ENCODE data around the gene RAF1. TPM values are rescaled to one million over a fixed set of nuclear protein-coding genes. Genes with fewer than 3 reads are reported as not detected.
A peak's percentile ranks its signal among the peaks of the same experiment; 100 is the strongest.

Gene RAF1
- total and polyA plus RNA-seq, 2 of the 13 experiments (the other 11 are each of a cell fraction or from before 2014, with no cell fraction given), result 72.2 to 91.4 TPM

DNA sequence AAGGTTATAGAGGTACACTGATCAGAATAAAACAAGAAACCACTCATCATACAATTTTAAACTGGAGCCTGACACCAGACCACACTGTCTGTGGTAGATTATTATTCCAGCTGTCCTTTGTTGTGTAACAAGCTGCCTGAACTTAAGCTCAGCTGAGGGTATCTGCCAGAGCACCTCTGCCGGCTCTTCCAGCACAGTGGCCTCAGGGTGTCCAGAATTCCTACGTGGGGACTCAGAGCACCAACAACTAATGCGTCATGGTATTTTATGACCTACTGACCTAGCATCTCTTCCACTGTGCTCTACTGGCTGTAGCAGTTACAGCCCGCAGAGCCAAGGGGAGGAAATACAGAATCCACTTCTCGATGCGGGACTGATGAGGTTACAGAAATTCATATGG is 15.6 kb upstream of the RAF1 start (continued):
- TF ChIP-seq, protein P1, sequence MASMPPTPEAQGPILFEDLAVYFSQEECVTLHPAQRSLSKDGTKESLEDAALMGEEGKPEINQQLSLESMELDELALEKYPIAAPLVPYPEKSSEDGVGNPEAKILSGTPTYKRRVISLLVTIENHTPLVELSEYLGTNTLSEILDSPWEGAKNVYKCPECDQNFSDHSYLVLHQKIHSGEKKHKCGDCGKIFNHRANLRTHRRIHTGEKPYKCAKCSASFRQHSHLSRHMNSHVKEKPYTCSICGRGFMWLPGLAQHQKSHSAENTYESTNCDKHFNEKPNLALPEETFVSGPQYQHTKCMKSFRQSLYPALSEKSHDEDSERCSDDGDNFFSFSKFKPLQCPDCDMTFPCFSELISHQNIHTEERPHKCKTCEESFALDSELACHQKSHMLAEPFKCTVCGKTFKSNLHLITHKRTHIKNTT (CRISPR knock-in tag; IDR thresholded peaks at IDR 0.05), result no peak
- no peak for TF ChIP-seq FOXM1 (CRISPR knock-in tag; IDR thresholded peaks at IDR 0.05)
- TF ChIP-seq ZKSCAN5 (CRISPR knock-in tag; IDR thresholded peaks at IDR 0.05), result no peak
- TF ChIP-seq ZFP62 (CRISPR knock-in tag; IDR thresholded peaks at IDR 0.05), result no peak
- TF ChIP-seq ZNF772 (CRISPR knock-in tag; IDR thresholded peaks at IDR 0.05), result no peak
- TF ChIP-seq, protein P2, sequence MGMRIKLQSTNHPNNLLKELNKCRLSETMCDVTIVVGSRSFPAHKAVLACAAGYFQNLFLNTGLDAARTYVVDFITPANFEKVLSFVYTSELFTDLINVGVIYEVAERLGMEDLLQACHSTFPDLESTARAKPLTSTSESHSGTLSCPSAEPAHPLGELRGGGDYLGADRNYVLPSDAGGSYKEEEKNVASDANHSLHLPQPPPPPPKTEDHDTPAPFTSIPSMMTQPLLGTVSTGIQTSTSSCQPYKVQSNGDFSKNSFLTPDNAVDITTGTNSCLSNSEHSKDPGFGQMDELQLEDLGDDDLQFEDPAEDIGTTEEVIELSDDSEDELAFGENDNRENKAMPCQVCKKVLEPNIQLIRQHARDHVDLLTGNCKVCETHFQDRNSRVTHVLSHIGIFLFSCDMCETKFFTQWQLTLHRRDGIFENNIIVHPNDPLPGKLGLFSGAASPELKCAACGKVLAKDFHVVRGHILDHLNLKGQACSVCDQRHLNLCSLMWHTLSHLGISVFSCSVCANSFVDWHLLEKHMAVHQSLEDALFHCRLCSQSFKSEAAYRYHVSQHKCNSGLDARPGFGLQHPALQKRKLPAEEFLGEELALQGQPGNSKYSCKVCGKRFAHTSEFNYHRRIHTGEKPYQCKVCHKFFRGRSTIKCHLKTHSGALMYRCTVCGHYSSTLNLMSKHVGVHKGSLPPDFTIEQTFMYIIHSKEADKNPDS (CRISPR knock-in tag; IDR thresholded peaks at IDR 0.05), result no peak
- TF ChIP-seq KAT7 (CRISPR knock-in tag; IDR thresholded peaks at IDR 0.05; ENCODE audit: borderline replicate concordance), result no peak
- TF ChIP-seq, protein P3, sequence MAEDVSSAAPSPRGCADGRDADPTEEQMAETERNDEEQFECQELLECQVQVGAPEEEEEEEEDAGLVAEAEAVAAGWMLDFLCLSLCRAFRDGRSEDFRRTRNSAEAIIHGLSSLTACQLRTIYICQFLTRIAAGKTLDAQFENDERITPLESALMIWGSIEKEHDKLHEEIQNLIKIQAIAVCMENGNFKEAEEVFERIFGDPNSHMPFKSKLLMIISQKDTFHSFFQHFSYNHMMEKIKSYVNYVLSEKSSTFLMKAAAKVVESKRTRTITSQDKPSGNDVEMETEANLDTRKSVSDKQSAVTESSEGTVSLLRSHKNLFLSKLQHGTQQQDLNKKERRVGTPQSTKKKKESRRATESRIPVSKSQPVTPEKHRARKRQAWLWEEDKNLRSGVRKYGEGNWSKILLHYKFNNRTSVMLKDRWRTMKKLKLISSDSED (CRISPR knock-in tag; IDR thresholded peaks at IDR 0.05), result no peak
- no peak for TF ChIP-seq ZNF44 (CRISPR knock-in tag; IDR thresholded peaks at IDR 0.05)
- TF ChIP-seq RNF2 (conservative IDR thresholded peaks at IDR 0.05; ENCODE audit: low read depth), result no peak
- TF ChIP-seq RAD51 (IDR thresholded peaks at IDR 0.05; ENCODE audit: borderline replicate concordance), result no peak
- TF ChIP-seq IKZF1 (IDR thresholded peaks at IDR 0.05), result no peak
- TF ChIP-seq, protein P4, sequence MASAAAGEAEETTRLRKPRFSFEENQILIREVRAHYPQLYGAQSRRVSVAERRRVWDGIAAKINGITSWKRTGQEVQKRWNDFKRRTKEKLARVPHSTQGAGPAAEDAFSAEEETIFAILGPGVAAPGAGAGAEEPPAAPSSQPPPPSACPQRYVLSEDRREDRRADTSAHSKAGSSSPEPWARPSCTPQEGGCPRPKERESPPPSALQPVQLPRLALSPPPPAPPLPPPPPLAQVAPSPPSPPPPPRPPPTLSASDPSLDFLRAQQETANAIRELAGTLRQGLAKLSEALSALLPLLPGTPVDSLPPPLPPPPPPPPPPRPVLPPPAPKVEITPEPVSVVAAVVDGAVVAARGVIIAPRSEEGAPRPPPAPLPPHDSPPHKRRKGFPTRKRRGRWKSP (CRISPR knock-in tag; IDR thresholded peaks at IDR 0.05), result no peak
- TF ChIP-seq PHF5A (CRISPR knock-in tag; IDR thresholded peaks at IDR 0.05; ENCODE audit: low read depth, unreplicated experiment), result no peak
- no peak for TF ChIP-seq ZNF644 (CRISPR knock-in tag; IDR thresholded peaks at IDR 0.05; ENCODE audit: low read depth)
- TF ChIP-seq, protein P5, sequence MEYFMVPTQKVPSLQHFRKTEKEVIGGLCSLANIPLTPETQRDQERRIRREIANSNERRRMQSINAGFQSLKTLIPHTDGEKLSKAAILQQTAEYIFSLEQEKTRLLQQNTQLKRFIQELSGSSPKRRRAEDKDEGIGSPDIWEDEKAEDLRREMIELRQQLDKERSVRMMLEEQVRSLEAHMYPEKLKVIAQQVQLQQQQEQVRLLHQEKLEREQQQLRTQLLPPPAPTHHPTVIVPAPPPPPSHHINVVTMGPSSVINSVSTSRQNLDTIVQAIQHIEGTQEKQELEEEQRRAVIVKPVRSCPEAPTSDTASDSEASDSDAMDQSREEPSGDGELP (IDR thresholded peaks at IDR 0.05; ENCODE audit: borderline replicate concordance, low read depth), result peak; percentile 54; the same call in 1 of the 2 replicates
- no peak for TF ChIP-seq SMAD3 (CRISPR knock-in tag; IDR thresholded peaks at IDR 0.05)
- no peak for TF ChIP-seq ZSCAN22 (CRISPR knock-in tag; IDR thresholded peaks at IDR 0.05)
- peak; percentile 37 to 53; a peak in 2 of 4 replicates for TF ChIP-seq NR2F1 (CRISPR knock-in tag; IDR thresholded peaks at IDR 0.05)
- TF ChIP-seq DPF2 (CRISPR knock-in tag; IDR thresholded peaks at IDR 0.05; ENCODE audit: borderline replicate concordance, low read depth), result no peak
- TF ChIP-seq ZNF788 (CRISPR knock-in tag; IDR thresholded peaks at IDR 0.05; ENCODE audit: borderline replicate concordance), result no peak
- TF ChIP-seq ZZZ3 (CRISPR knock-in tag; IDR thresholded peaks at IDR 0.05; ENCODE audit: borderline replicate concordance), result no peak
- TF ChIP-seq CREB1 (IDR thresholded peaks at IDR 0.05), result peak; percentile 9; the same call in 1 of the 2 replicates
- TF ChIP-seq CREB1 (CRISPR knock-in tag; IDR thresholded peaks at IDR 0.05), result no peak
- TF ChIP-seq, protein P6, sequence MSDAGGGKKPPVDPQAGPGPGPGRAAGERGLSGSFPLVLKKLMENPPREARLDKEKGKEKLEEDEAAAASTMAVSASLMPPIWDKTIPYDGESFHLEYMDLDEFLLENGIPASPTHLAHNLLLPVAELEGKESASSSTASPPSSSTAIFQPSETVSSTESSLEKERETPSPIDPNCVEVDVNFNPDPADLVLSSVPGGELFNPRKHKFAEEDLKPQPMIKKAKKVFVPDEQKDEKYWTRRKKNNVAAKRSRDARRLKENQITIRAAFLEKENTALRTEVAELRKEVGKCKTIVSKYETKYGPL (CRISPR knock-in tag; IDR thresholded peaks at IDR 0.05), result peak; percentile 46; the same call in 1 of the 2 replicates
